NB4 (cell line): ENCODE measurements around the gene RARB.

Experiments used
- DNase-seq: peaks from one replicate; pipeline ENCODE4 v3.0.0; 2010; ENCODE audit warnings: low read depth
- H3K4me3 ChIP-seq: one replicate; pipeline ENCODE4 v1.5.1; 2011; ENCODE audit warnings: mild to moderate bottlenecking, low read depth, low read length, moderate library complexity
- CTCF ChIP-seq: IDR thresholded peaks from one replicate; pipeline ENCODE4 v1.5.1; 2012; ENCODE audit warnings: low read depth, low read length
- MAX ChIP-seq: IDR thresholded peaks from 2 replicates; pipeline ENCODE4 v1.6.1; 2011; ENCODE audit warnings: low read depth, low read length
- MYC ChIP-seq: IDR thresholded peaks from 2 replicates; pipeline ENCODE4 v1.6.1; 2011; ENCODE audit warnings: low read depth, low read length
- POLR2A ChIP-seq: IDR thresholded peaks from 2 replicates; pipeline ENCODE4 v1.6.1; 2011; ENCODE audit warnings: mild to moderate bottlenecking; ENCODE audit not compliant: insufficient read length; ENCODE audit errors: extremely low read depth

RARB gene

GRCh38 chr3:25534007-25534406 lies 105.9 kb downstream of the RARB start:
- no peak for DNase-seq
- no peak overlapping the region for H3K4me3 ChIP-seq

GRCh38 chr3:25536521-25537391 lies 108.7 kb downstream of the RARB start:
- TF ChIP-seq MYC, result no peak
- no peak for TF ChIP-seq MAX
- TF ChIP-seq POLR2A, result no peak
- no peak for TF ChIP-seq CTCF
- DNase-seq, result no peak
- H3K4me3 ChIP-seq, result no peak overlapping the region

More at GRCh38 chr3:25534007-25534406, 105.9 kb downstream of the RARB start:
- TF ChIP-seq POLR2A, result no peak
- no peak for TF ChIP-seq MYC
- TF ChIP-seq MAX, result no peak
- TF ChIP-seq CTCF, result no peak

- TF ChIP-seq MAX, result no peak
- TF ChIP-seq POLR2A, result no peak
- TF ChIP-seq CTCF, result no peak
- no peak for TF ChIP-seq MYC
These were observed 109.5 kb downstream of the RARB start for GRCh38 chr3:25537516-25537915.

GRCh38 chr3:25540273-25540672 lies 112.2 kb downstream of the RARB start:
- no peak for DNase-seq
- TF ChIP-seq POLR2A (no peak), CTCF (no peak), MYC (no peak), MAX (no peak)
- no peak overlapping the region for H3K4me3 ChIP-seq

More at GRCh38 chr3:25537516-25537915, 109.5 kb downstream of the RARB start:
- H3K4me3 ChIP-seq, result no peak overlapping the region
- DNase-seq, result no peak

GRCh38 chr3:25542492-25543039 lies 114.5 kb downstream of the RARB start:
- no peak for DNase-seq
- no peak for TF ChIP-seq CTCF
- no peak for TF ChIP-seq MYC
- TF ChIP-seq POLR2A, result no peak
- no peak for TF ChIP-seq MAX

More at GRCh38 chr3:25542492-25543039, 114.5 kb downstream of the RARB start:
- H3K4me3 ChIP-seq, result no peak overlapping the region
